Measurements from ENCODE around the gene NEGR1. TPM values are rescaled to one million over a fixed set of nuclear protein-coding genes. Genes with fewer than 3 reads are reported as not detected.

NEGR1 gene
- total and polyA plus RNA-seq, 2 experiments from 2014 or later: 0.57 to 0.94 TPM

- Histone ChIP-seq H3K36me3 (ENCODE audit: insufficient read depth) (no peaks in the 10 kb centered on the region), H3K4me1 (ENCODE audit: insufficient read depth) (no peaks in the 10 kb centered on the region), H3K4me2 (no peak overlapping the region), H3K27me3 (ENCODE audit: insufficient read depth) (no peaks in the 10 kb centered on the region), H3F3A (replicated peaks; ENCODE audit: low read depth) (no peaks in the 10 kb centered on the region), H3K79me2 (replicated peaks; ENCODE audit: insufficient read depth) (no peaks in the 10 kb centered on the region), H3K4me3 (no peak overlapping the region), H4K20me1 (replicated peaks; ENCODE audit: insufficient read depth) (no peaks in the 10 kb centered on the region), H2AFZ (no peak overlapping the region), H3K27ac (ENCODE audit: low read depth) (no peak overlapping the region), H3K9me2 (ENCODE audit: insufficient read depth) (no peaks in the 10 kb centered on the region)
- TF ChIP-seq ZNF331 (CRISPR knock-in tag; IDR thresholded peaks at IDR 0.05; ENCODE audit: low read depth) (no peak), POLR2AphosphoS5 (IDR thresholded peaks at IDR 0.05; ENCODE audit: low read depth) (no peak), REST (IDR thresholded peaks at IDR 0.05; ENCODE audit: unreplicated experiment) (no peak), STAT1 (IDR thresholded peaks at IDR 0.05; ENCODE audit: unreplicated experiment) (no peak), CTCF (conservative IDR thresholded peaks at IDR 0.05; ENCODE audit: low read depth in 2 of 2) (no peak), ZNF114 (CRISPR knock-in tag; IDR thresholded peaks at IDR 0.05) (no peak), ZNF462 (CRISPR knock-in tag; IDR thresholded peaks at IDR 0.05) (no peak), CREB1 (CRISPR knock-in tag; IDR thresholded peaks at IDR 0.05; ENCODE audit: low read depth) (no peak)
- Mint-ChIP-seq H3K36me3 (ENCODE audit: low read depth) (no peaks in the 10 kb centered on the region), H3K27me3 (ENCODE audit: insufficient read depth, low read depth, poor library complexity) (peaks cover 4% of the 10 kb centered on the region), H3K9me3 (peaks cover 5% of the 10 kb centered on the region; the same call in 1 of the 3 replicates), H3K4me3 (no peak overlapping the region), H3K4me1 (no peaks in the 10 kb centered on the region), H3K27ac (no peak overlapping the region)
- DNase-seq (ENCODE audit: low spot score) (no peak), ATAC-seq (no peak)
Observed at GRCh38 chr1:71603044-71603776, 679.1 kb downstream of the NEGR1 start.

Data from GM23338 (cell line).